SJSA1 (cell line): Measurements from ENCODE around the gene GNAS-AS1. TPM values are rescaled to one million over a fixed set of nuclear protein-coding genes. Genes with fewer than 3 reads are reported as not detected.
A peak's percentile ranks its signal among the peaks of the same experiment; 100 is the strongest.

Experiments
- DNase-seq, 2 experiments: peaks; one replicate each; pipeline ENCODE4 v3.0.0-alpha.2; 2015 to 2020; ENCODE audit warnings: low spot score in 2 of 2, low read depth in 1 of 2
- H3K27ac ChIP-seq: fragments of 250-450 bp; sonication (Bioruptor Pico); 2 replicates; pipeline ENCODE4 v1.5.1; 2020; ENCODE audit warnings: mild to moderate bottlenecking, moderate library complexity
- H3K27me3 ChIP-seq: fragments of 250-450 bp; sonication (Bioruptor Pico); replicated peaks from 2 replicates; pipeline ENCODE4 v1.5.1; 2020; ENCODE audit warnings: mild to moderate bottlenecking, moderate library complexity
- H3K36me3 ChIP-seq: fragments of 250-450 bp; sonication (Bioruptor Pico); 2 replicates; pipeline ENCODE4 v1.5.1; 2020; ENCODE audit warnings: mild to moderate bottlenecking
- H3K4me1 ChIP-seq: fragments of 250-450 bp; sonication (Bioruptor Pico); replicated peaks from 2 replicates; pipeline ENCODE4 v1.6.1; 2021; ENCODE audit warnings: mild to moderate bottlenecking
- H3K4me3 ChIP-seq: fragments of 250-450 bp; sonication (Bioruptor Pico); 2 replicates; pipeline ENCODE4 v1.5.1; 2020; ENCODE audit warnings: mild to moderate bottlenecking
- H3K9me3 ChIP-seq: fragments of 250-450 bp; sonication (Bioruptor Pico); replicated peaks from 2 replicates; pipeline ENCODE4 v1.5.1; 2020; ENCODE audit warnings: mild to moderate bottlenecking
- total RNA-seq: library from RNA; depleted of rRNA; stranded (reverse); fragments of >200 nt; shearing (Covaris generic); gene quantifications from 2 replicates; pipeline ENCODE4 v1.2.3, GENCODE V29; 2014

The GNAS-AS1 gene
- total RNA-seq, 1 experiment from 2014 or later: not detected

DNA sequence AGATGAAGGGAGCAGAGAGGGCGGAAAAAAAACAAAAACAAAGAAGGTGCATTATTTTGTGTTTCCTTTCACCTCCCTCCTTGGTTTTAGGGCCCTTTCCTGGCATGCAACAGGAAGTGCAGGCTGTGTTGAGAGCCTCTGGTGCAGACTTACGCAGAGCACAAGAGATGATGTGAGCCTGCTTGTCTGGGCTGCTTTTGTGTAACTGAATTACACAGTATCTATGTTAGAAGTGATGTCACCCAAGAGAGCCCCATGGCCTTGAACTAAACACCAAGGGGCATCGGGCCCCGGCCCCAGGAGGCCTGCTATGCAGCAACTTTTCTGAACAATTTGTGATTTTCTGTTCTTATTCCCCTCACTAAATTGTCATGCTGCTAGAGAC is 27.3 kb upstream of the GNAS-AS1 start:
- no peak for DNase-seq
- no peaks in the 10 kb centered on the region for H3K9me3 ChIP-seq
- no peak overlapping the region for H3K4me3 ChIP-seq
- peaks cover 14% of the 10 kb centered on the region for H3K4me1 ChIP-seq
- H3K36me3 ChIP-seq: no peaks in the 10 kb centered on the region
- H3K27me3 ChIP-seq: no peaks in the 10 kb centered on the region
- H3K27ac ChIP-seq: no peak overlapping the region

DNA sequence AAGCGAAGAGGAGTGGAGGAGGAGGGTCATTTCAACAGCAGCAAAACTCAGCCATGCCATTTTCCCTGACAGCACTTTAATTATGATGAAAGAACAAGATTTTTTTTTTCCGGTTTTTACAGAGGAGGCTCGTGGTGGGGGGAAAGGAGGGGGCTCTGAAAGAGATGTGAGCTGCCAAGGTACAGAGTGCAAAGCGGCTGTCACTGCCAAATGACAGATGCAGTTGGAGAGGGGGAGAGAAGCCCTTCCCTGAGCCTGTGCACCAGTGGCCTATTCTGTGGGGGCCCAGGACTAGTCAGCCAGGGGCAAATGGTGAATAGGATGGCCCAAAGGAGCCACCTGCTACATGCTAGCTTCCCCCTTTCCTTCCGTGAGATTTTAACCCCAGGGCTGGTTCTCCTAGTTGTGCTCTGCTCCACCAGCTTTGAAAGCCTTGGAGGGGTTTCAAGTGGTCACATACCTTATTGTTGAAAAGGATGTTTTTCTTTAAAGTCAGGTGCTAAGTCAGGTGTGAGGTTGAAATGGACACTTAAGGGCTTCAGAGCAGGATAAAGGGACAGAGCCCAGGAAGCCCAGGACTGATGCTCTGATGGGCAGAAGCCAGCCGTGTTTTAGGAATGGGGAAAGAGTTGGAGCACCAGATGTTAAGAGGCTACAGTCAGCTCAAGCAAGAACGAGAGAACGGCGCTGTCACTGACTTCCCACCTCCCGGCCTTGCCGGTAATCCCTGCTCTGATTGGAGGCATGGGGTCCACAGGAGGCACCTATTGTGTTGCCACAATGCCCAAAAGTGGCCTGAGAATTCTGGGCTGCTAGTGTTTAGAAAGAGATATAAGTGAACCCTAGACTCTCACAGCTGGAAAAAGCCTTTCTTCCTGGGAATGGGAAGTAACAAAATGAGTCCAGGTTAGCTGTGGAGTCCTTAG is 26.6 kb upstream of the GNAS-AS1 start:
- no peaks in the 10 kb centered on the region for H3K36me3 ChIP-seq
- DNase-seq: no peak
- no peaks in the 10 kb centered on the region for H3K9me3 ChIP-seq
- H3K27ac ChIP-seq: no peak overlapping the region
- peaks cover 10% of the 10 kb centered on the region for H3K4me1 ChIP-seq
- no peaks in the 10 kb centered on the region for H3K27me3 ChIP-seq
- H3K4me3 ChIP-seq: no peak overlapping the region

DNA sequence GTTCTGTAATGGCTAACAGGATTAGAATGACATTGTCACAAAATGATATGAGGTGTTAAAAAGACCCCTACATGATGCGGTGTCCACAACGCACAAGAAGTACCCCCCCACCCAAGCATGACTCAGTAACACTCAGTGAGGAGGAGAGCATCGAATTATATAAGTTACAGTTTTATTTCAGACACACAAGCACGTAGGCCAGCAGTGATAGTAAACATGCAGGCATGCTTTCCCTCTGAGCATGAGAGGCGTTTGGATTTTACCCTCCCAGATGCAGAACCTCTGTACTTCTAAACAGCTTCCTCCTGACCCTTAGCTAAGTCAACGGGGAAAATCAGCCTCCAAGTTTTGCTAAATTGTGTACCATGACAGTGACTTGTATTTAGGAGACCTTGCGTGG is 25.7 kb upstream of the GNAS-AS1 start:
- no peak for DNase-seq
- Histone ChIP-seq H3K27ac (no peak overlapping the region), H3K4me3 (no peak overlapping the region), H3K36me3 (no peaks in the 10 kb centered on the region), H3K4me1 (peaks cover 10% of the 10 kb centered on the region), H3K9me3 (no peaks in the 10 kb centered on the region), H3K27me3 (no peaks in the 10 kb centered on the region)

DNA sequence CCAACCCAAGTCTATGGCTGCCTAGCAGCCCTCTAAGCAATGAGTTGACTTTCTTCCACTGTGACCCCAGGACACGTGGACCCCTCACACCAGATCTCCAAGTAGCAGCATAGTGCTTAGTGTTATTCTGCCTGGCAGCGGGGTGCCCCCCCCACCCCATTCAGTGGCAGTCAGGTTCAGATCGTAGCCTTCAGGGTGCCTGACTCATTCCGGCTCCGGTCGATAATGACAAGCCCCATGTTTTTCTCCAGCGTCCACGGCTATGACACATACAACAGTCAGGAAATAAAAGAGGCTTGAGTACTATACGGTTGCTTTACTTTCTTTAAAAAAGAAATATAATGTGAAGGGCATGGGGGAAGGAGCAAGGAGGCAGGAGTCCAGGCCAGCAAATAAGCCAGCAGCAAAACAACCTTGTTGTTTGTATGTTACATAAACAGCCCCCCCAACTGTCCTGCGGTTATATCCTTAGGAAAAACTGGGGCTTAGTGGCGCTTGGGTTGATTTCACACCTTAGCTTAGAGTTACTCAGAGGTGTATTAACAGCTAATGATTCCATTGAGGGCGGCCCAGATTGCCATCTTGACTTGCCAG is 24.9 kb upstream of the GNAS-AS1 start:
- Histone ChIP-seq H3K27me3 (no peaks in the 10 kb centered on the region), H3K36me3 (no peaks in the 10 kb centered on the region), H3K4me1 (peaks cover 12% of the 10 kb centered on the region), H3K9me3 (no peaks in the 10 kb centered on the region), H3K27ac (no peak overlapping the region), H3K4me3 (no peak overlapping the region)
- DNase-seq: peak; percentile 40 to 70

DNA sequence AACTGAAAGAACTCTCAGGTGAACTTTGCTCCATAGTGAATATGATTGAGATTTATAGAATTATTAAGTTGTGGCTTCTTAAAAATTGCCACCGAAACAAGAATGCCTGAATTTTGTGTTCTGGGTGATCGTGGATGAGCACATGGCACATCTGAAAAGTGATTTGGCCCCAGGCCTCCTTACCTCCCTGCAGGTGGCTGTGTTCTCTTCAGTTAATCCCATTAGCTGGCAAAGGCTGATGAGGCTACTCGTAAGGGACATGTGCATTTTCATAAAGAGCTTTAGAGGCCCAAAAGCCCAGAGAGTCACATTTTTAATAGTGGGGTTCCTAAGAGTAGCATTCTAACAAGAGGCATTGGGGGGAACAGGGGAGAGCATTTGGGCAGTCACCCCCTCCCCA is 24.4 kb upstream of the GNAS-AS1 start:
- DNase-seq: no peak
- no peaks in the 10 kb centered on the region for H3K27me3 ChIP-seq
- peaks cover 16% of the 10 kb centered on the region for H3K4me1 ChIP-seq
- no peaks in the 10 kb centered on the region for H3K9me3 ChIP-seq
- H3K4me3 ChIP-seq: no peak overlapping the region
- no peaks in the 10 kb centered on the region for H3K36me3 ChIP-seq
- H3K27ac ChIP-seq: no peak overlapping the region

DNA sequence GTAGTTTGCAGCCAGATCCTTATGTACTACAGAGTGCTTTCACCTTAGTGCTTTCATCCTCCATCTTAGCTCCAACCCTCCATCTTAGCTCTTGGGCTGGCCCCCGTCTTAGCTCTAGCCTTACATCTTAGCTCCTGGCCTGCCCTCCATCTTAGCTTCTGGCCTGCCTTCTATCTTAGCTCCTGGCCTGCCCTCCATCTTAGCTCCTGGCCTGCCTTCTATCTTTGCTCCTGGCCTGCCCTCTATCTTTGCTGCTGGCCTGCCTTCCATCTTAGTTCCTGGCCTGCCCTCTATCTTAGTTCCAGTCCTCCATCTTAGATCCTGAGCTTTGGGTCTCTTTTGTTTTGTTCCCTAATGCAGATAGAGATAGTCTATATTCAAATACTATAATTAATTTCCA is 23.8 kb upstream of the GNAS-AS1 start:
- DNase-seq: no peak
- Histone ChIP-seq H3K4me1 (peaks cover 16% of the 10 kb centered on the region), H3K27me3 (no peaks in the 10 kb centered on the region), H3K27ac (no peak overlapping the region), H3K4me3 (no peak overlapping the region), H3K36me3 (no peaks in the 10 kb centered on the region), H3K9me3 (no peaks in the 10 kb centered on the region)

DNA sequence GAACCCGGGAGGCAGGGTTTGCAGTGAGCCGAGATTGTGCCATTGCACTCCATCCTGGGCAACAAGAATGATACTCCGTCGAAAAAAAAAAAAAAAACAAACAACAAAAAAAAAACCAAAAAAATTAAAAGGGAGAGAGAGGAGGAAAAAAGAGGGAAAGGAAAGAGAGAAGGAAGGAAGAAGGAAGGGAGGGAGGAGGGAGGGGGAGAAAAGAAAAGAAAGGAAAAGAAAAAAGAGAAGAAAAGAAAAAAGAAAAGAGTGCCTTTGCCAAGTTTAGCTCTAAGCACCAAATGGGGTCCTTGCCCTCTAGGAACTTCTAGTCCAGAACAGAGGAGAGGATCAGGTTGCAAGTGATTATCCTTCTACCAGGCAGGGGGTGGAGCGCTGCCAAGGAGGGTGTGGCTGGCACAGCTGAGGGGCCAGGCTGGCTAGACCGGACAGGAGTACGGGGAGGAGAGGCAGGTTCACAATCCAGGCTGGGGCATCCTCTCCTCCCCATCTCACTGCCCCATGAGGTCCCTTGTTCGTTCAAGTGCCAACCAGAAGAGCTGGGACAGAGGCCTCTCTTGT is 20.9 kb upstream of the GNAS-AS1 start:
- H3K4me1 ChIP-seq: peaks cover 16% of the 10 kb centered on the region
- no peaks in the 10 kb centered on the region for H3K27me3 ChIP-seq
- no peaks in the 10 kb centered on the region for H3K36me3 ChIP-seq
- H3K27ac ChIP-seq: no peak overlapping the region
- no peaks in the 10 kb centered on the region for H3K9me3 ChIP-seq
- no peak overlapping the region for H3K4me3 ChIP-seq
- no peak for DNase-seq

DNA sequence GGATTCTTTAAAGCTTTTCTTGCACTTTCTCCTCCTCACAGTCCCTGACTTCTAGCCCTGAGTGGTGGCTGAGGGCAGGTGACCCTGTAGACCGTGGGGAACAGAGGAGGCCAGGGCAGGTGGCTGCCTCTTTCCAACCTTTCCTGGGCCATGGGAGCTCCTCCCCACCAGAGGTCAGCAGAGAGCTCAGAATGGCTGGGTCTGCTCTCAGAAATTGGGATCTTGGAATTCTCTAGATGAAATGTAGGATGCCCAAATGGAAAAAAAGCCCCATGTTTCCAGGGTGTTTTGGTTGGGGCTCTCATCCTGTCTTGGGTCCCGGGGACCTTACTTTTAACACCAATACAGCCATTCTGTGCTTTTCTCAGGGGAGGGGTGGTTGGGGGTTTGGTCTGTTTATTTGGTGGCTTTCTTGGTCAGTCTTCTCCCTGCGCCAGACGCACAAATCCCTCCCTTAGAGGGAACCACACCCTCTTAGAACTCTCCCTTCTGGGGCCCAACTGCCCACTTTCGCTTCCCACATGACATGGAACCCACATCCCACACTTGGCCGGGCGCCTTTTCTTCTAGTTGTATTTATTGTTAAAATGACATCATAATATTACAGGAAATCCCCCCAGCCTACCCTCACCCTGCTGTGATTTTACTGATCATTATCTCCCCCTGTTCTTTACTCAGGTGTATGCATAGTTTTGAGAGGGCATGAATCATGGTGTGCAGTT is 19.8 kb upstream of the GNAS-AS1 start:
- Histone ChIP-seq H3K4me3 (no peak overlapping the region), H3K9me3 (no peaks in the 10 kb centered on the region), H3K27ac (no peak overlapping the region), H3K4me1 (peaks cover 8% of the 10 kb centered on the region), H3K27me3 (no peaks in the 10 kb centered on the region), H3K36me3 (no peaks in the 10 kb centered on the region)
- DNase-seq: peak; percentile 62 to 68

DNA sequence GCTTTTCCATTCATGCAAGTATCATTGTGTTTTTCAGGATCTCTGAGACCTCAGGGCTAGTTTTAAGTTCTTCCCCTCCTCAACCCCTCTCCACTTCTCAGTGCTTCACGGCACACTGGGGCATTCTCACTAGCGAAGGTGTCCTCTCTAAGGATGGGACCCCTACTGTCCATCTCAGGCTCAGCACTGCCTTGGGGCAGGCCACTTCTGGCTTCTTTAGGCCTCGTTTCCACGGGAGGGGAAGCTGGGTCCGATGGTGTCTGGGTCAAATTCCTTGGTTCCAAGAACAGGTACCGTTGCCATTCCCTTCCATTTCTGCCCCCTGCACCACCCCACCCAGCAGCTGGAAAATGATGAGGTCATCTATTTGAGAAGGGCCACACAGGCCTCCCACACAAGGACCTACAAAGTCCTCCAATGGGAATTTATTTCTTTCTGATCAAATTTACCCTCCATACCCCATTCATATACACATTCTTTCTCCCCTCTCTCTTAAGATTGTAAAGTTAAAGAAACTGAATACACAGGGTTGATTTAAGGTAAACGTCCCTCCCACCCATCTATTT is 19.0 kb upstream of the GNAS-AS1 start:
- no peak overlapping the region for H3K27ac ChIP-seq
- H3K36me3 ChIP-seq: no peaks in the 10 kb centered on the region
- H3K4me1 ChIP-seq: peaks cover 6% of the 10 kb centered on the region
- H3K9me3 ChIP-seq: no peaks in the 10 kb centered on the region
- no peaks in the 10 kb centered on the region for H3K27me3 ChIP-seq
- no peak overlapping the region for H3K4me3 ChIP-seq
- DNase-seq: no peak

DNA sequence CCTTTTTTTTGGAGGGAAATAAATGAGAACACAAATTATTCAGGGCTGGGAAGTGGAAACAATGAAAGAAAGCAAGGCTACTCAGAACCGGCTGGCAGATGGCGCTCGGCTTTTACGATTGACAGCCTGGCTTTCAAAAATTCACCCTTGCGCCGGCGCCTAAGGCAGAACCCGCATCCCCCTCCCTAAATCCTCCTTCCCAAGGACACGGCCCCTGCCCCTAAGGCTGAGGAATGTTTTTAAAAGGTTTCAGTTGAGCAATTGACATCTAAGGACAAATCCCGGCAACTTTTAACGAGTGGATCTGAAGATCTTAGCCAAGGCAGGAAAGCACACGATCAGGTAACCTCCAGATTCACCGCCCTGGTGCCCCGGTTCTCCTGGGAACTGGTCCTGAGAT is 18.1 kb upstream of the GNAS-AS1 start:
- Histone ChIP-seq H3K36me3 (no peaks in the 10 kb centered on the region), H3K4me1 (peaks cover 6% of the 10 kb centered on the region), H3K4me3 (no peak overlapping the region), H3K9me3 (no peaks in the 10 kb centered on the region), H3K27ac (no peak overlapping the region), H3K27me3 (0 out of 2 replicates have a peak, but pooled peaks cover 4% of the 10 kb centered on the region)
- DNase-seq: no peak

DNA sequence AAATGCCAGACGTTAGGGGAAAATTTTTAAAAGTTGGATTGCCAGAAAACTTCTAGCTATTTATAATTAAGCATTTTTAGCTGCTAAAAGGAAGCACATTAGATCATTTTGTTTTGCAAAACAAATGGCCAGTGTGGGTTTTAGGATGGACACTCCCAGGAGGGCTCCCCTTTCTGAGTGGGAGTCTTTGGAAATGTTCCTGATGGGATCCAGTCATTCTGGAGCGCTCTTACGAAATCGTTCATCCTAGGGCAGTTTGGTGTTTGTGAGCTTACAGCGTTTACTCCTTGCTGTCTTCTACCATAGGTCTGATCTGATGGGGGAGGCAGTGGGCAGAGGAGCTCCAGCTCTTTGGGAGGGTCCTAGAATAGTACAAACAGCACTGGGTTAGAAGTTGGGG is 16.5 kb upstream of the GNAS-AS1 start:
- Histone ChIP-seq H3K9me3 (no peaks in the 10 kb centered on the region), H3K27ac (no peak overlapping the region), H3K27me3 (peaks cover 12% of the 10 kb centered on the region; the same call in 1 of the 2 replicates), H3K4me1 (peaks cover 6% of the 10 kb centered on the region), H3K36me3 (no peaks in the 10 kb centered on the region), H3K4me3 (no peak overlapping the region)
- DNase-seq: no peak

DNA sequence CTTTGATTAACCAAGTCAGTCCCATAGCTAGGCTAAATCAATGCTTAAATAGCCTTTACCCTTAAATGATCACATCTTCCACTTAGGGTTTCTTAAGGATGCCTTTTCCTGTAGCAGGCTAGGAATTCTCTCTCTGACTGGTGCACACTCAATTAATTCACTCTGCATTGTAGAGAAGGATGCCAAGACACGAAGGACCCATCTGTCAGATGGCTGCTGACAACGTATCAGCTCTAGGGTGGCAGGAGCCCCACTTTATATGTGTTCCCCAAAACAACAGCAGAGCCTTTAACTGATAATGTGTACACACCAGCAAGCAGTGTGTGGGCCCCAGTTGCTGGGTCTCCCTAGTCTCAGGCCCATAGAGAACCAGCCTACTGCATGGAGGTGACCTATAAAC is 15.1 kb upstream of the GNAS-AS1 start:
- Histone ChIP-seq H3K36me3 (no peaks in the 10 kb centered on the region), H3K9me3 (no peaks in the 10 kb centered on the region), H3K27me3 (peaks cover 15% of the 10 kb centered on the region), H3K27ac (no peak overlapping the region), H3K4me1 (peaks cover 5% of the 10 kb centered on the region), H3K4me3 (no peak overlapping the region)
- no peak for DNase-seq

DNA sequence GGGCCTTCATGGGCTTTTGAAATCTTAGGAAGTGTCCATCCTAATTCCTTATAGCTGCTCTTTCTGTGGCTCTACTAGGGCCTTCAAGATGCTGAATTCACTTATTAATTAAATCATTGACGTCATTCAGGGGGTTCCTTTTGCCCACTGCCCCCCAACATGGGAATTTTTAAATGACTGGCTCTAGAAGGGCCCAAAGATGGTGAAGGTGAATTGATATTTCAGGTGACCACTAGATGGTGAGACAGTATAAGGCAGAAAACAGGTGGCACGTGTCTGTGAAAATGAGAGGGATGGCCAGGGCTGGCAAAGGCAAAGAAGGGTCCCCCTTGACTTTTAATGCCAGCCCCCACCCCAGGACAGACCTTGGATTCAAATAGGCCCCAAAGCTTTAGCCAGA is 13.6 kb upstream of the GNAS-AS1 start:
- no peaks in the 10 kb centered on the region for H3K36me3 ChIP-seq
- H3K4me3 ChIP-seq: no peak overlapping the region
- H3K4me1 ChIP-seq: no peaks in the 10 kb centered on the region
- no peak for DNase-seq
- H3K27me3 ChIP-seq: peaks cover 23% of the 10 kb centered on the region
- no peak overlapping the region for H3K27ac ChIP-seq
- H3K9me3 ChIP-seq: no peaks in the 10 kb centered on the region
